H1 (cell line): ENCODE measurements around the gene CTAGE6. TPM values are rescaled to one million over a fixed set of nuclear protein-coding genes. Genes with fewer than 3 reads are reported as not detected.
"Not testable (repeated sequence)": the region's sequence is repeated elsewhere in the genome, so short reads cannot be mapped to it uniquely, and the experiment has no call there.

ENCODE experiments used
- CTCF ChIA-PET: fragments of 300-600 bp; sonication (Branson Sonifier 250); formaldehyde crosslinking; loops from one replicate; lab custom pipeline; 2021; ENCODE audit not compliant: partially characterized antibody; lab: Charles Lee
- POLR2A ChIA-PET: fragments of 300-600 bp; sonication (Branson Sonifier 250); formaldehyde crosslinking; loops from one replicate; lab custom pipeline; 2021; ENCODE audit warnings: inconsistent platforms; ENCODE audit not compliant: partially characterized antibody; lab: Charles Lee
- DNase-seq, 2 experiments: peaks; one replicate each; pipeline versions ENCODE4 v3.0.0 to v3.0.0-alpha.2; 2010 to 2022; ENCODE audit warnings: low spot score in 2 of 2, low read depth in 1 of 2, mixed read lengths in 1 of 2
- FAIRE-seq: peaks from 2 replicates; lab custom pipeline; 2011; peaks lifted over from hg19 to GRCh38; lab: Jason Lieb, UNC
- H2AFZ ChIP-seq: 2 replicates; pipeline ENCODE4 v1.8.1; 2012; ENCODE audit warnings: low read length, inconsistent platforms
- H2AK5ac ChIP-seq: 2 replicates; pipeline ENCODE4 v1.6.1; 2013; ENCODE audit warnings: low read depth, low read length
- H2BK120ac ChIP-seq: replicated peaks from 2 replicates; pipeline ENCODE3; 2013; ENCODE audit warnings: low read depth, low read length, inconsistent platforms
- H2BK12ac ChIP-seq: 2 replicates; pipeline ENCODE4 v1.6.1; 2013; ENCODE audit warnings: low read depth, low read length
- H2BK15ac ChIP-seq: 2 replicates; pipeline ENCODE4 v1.6.1; 2013; ENCODE audit warnings: low read length
- H2BK20ac ChIP-seq: 2 replicates; pipeline ENCODE4 v1.6.1; 2013; ENCODE audit warnings: low read length
- H2BK5ac ChIP-seq: 2 replicates; pipeline ENCODE4 v1.6.1; 2013; ENCODE audit warnings: low read depth, low read length
- H3K14ac ChIP-seq: 2 replicates; pipeline ENCODE4 v1.6.1; 2013; ENCODE audit warnings: inconsistent platforms; ENCODE audit not compliant: insufficient read length
- H3K18ac ChIP-seq: 2 replicates; pipeline ENCODE4 v1.6.1; 2013; ENCODE audit warnings: low read length; ENCODE audit errors: extremely low read depth
- H3K23ac ChIP-seq: 2 replicates; pipeline ENCODE4 v1.6.1; 2013; ENCODE audit warnings: inconsistent platforms; ENCODE audit not compliant: insufficient read length
- H3K23me2 ChIP-seq: 2 replicates; pipeline ENCODE4 v1.6.1; 2013; ENCODE audit warnings: low read depth, low read length
- H3K27ac ChIP-seq: 2 replicates; pipeline ENCODE4 v1.6.1; 2011; ENCODE audit warnings: low read depth, low read length, inconsistent platforms
- H3K27me3 ChIP-seq, 4 experiments: replicated peaks in 1 of 4; 1 replicate in 1 of 4; 2 replicates in 3 of 4; pipeline versions ENCODE4 v1.6.1 to v1.8.1; 2011 to 2013; ENCODE audit warnings: low read length in 3 of 4, mild to moderate bottlenecking in 3 of 4, inconsistent platforms in 2 of 4, mixed read lengths in 2 of 4, moderate library complexity in 1 of 4; ENCODE audit not compliant: control insufficient read depth in 3 of 4, insufficient read depth in 3 of 4; ENCODE audit errors: extremely low read depth in 1 of 4
- H3K36me3 ChIP-seq, 4 experiments: 2 replicates each; pipeline versions ENCODE4 v1.6.1 to v1.8.1; 2011 to 2013; ENCODE audit warnings: mild to moderate bottlenecking in 4 of 4, low read length in 3 of 4, moderate library complexity in 2 of 4, control low read depth in 1 of 4, inconsistent platforms in 1 of 4; ENCODE audit not compliant: insufficient read depth in 4 of 4, control insufficient read depth in 2 of 4
- H3K4ac ChIP-seq: replicated peaks from 2 replicates; pipeline ENCODE3; 2013; ENCODE audit warnings: low read length, low read depth, mixed read lengths, inconsistent platforms; ENCODE audit not compliant: insufficient read length
- H3K4me1 ChIP-seq, 4 experiments: replicated peaks in 1 of 4; 1 replicate in 1 of 4; 2 replicates in 3 of 4; pipeline versions ENCODE4 v1.6.1 to v1.8.1; 2011 to 2013; ENCODE audit warnings: low read length in 3 of 4, inconsistent platforms in 2 of 4, mixed read lengths in 1 of 4; ENCODE audit not compliant: insufficient read depth in 4 of 4, control insufficient read depth in 3 of 4
- H3K4me2 ChIP-seq, 2 experiments: 2 replicates each; pipeline versions ENCODE4 v1.6.1 to v1.8.1; 2011 to 2013; ENCODE audit warnings: low read depth in 2 of 2, low read length in 2 of 2, control low read depth in 1 of 2, inconsistent platforms in 1 of 2, mild to moderate bottlenecking in 1 of 2; ENCODE audit not compliant: insufficient read depth in 1 of 2
- H3K4me3 ChIP-seq, 4 experiments: fragments of 200-600, 300-600 bp in 1 of 4; sonication (generic), shearing (Covaris generic), sonication (Bioruptor Twin) in 1 of 4; 2 replicates each; pipeline versions ENCODE4 v1.5.1 to v1.8.1; 2011 to 2016; ENCODE audit warnings: low read length in 4 of 4, low read depth in 3 of 4, control low read depth in 2 of 4, inconsistent platforms in 2 of 4, mild to moderate bottlenecking in 2 of 4, mixed read lengths in 1 of 4, moderate library complexity in 1 of 4; ENCODE audit not compliant: insufficient read depth in 2 of 4; ENCODE audit errors: extremely low read depth in 1 of 4
- H3K56ac ChIP-seq: replicated peaks from 2 replicates; pipeline ENCODE3; 2013; ENCODE audit warnings: low read depth, mild to moderate bottlenecking, mixed read lengths, low read length, inconsistent platforms; ENCODE audit not compliant: insufficient read length
- H3K79me1 ChIP-seq: 2 replicates; pipeline ENCODE4 v1.6.1; 2013; ENCODE audit warnings: low read depth, low read length, control low read depth
- H3K79me2 ChIP-seq, 2 experiments: 2 replicates each; pipeline versions ENCODE4 v1.6.1 to v1.8.1; 2012 to 2013; ENCODE audit warnings: low read length in 2 of 2, mild to moderate bottlenecking in 2 of 2, inconsistent platforms in 1 of 2; ENCODE audit not compliant: insufficient read depth in 2 of 2, control insufficient read depth in 1 of 2
- H3K9ac ChIP-seq, 4 experiments: replicated peaks in 1 of 4; 1 replicate in 1 of 4; 2 replicates in 3 of 4; pipeline versions ENCODE4 v1.6.1 to v1.8.1; 2011 to 2013; ENCODE audit warnings: low read depth in 3 of 4, low read length in 3 of 4, control low read depth in 2 of 4, mild to moderate bottlenecking in 2 of 4, moderate library complexity in 2 of 4, inconsistent platforms in 1 of 4; ENCODE audit errors: extremely low read depth in 1 of 4
- H3K9me3 ChIP-seq, 2 experiments: 2 replicates each; pipeline versions ENCODE4 v1.6.1 to v1.8.1; 2012 to 2013; ENCODE audit warnings: mild to moderate bottlenecking in 2 of 2, moderate library complexity in 2 of 2, control low read depth in 1 of 2, inconsistent platforms in 1 of 2, low read depth in 1 of 2, low read length in 1 of 2, mixed read lengths in 1 of 2; ENCODE audit not compliant: insufficient read depth in 2 of 2
- H4K20me1 ChIP-seq, 2 experiments: replicated peaks in 1 of 2; 2 replicates each; pipeline versions ENCODE3 to v1.8.1; 2011 to 2013; ENCODE audit warnings: inconsistent platforms in 2 of 2, low read length in 2 of 2, mild to moderate bottlenecking in 1 of 2; ENCODE audit not compliant: insufficient read depth in 2 of 2, control insufficient read depth in 1 of 2
- H4K5ac ChIP-seq: 2 replicates; pipeline ENCODE4 v1.6.1; 2013; ENCODE audit warnings: low read length, low read depth, mixed read lengths, inconsistent platforms; ENCODE audit not compliant: insufficient read length
- H4K8ac ChIP-seq: 2 replicates; pipeline ENCODE4 v1.8.0; 2013; ENCODE audit warnings: mild to moderate bottlenecking, moderate library complexity, low read length, inconsistent platforms; ENCODE audit not compliant: insufficient read depth; ENCODE audit errors: extremely low read depth
- H4K91ac ChIP-seq: replicated peaks from 2 replicates; pipeline ENCODE3; 2013; ENCODE audit warnings: low read length, mixed read lengths, inconsistent platforms; ENCODE audit not compliant: insufficient read length
- WGBS, 2 experiments: shearing (Covaris generic) in 1 of 2; methylation state at CpG; one replicate each; pipeline versions ENCODE4 v1.1.6 to v1.1.7; 2013 to 2015; ENCODE audit warnings: low lambda C conversion rate in 2 of 2, mixed read lengths in 2 of 2, inconsistent platforms in 1 of 2, low coverage in 1 of 2, missing lambda C conversion rate in 1 of 2; ENCODE audit not compliant: insufficient replicate concordance in 2 of 2, insufficient coverage in 1 of 2, insufficient read length in 1 of 2; ENCODE audit errors: extremely low coverage in 1 of 2, missing lambda C conversion rate in 1 of 2; 5-methylcytosine and 5-hydroxymethylcytosine counted together
- polyA plus RNA-seq, 7 experiments: library from polyadenylated mRNA; depleted of rRNA in 3 of 7; stranded (reverse) in 5 of 7; unstranded in 2 of 7; fragments of >200 nt in 5 of 7; fragments of 200-250 nt in 2 of 7; gene quantifications; 1 replicate in 5 of 7; 2 replicates in 1 of 7; 4 replicates in 1 of 7; pipeline versions ENCODE4 v1.2.1 to v1.2.3, GENCODE V29; 2011 to 2013; ENCODE audit warnings: missing spikeins in 2 of 7, mixed read lengths in 2 of 7
- total RNA-seq: library from RNA; stranded (reverse); fragmentation: NEBNext Ultra II Directional; extraction: Animal tissue kit (Norgen Biotek cat#: 25700); gene quantifications from 2 replicates; pipeline ENCODE4 v1.2.1, GENCODE V29; 2021

The CTAGE6 gene
- total and polyA plus RNA-seq, 2 of the 8 experiments (the other 6 are each of a cell fraction or from before 2014, with no cell fraction given), result not detected

DNA sequence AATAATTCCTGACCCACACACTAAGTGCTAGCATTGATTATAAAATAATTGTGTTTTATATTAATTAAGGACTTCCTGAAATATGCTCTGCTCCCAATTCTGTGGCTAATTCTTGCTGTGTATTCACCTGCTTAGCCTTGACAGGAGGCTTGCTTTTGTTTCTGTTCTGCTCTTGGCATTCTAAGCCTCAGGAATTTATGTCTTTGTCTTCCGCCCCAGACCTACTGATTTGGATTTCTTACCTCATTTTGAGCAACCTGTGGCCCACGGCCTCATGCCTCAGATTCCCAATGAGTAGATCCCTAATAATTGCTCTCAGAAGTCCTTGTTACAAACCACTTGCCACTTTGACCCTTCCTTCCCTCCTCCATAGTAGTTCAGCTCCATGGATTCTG lies 40.4 kb upstream of the CTAGE6 start:
- H2AK5ac ChIP-seq, CTCF ChIA-PET, H3K36me3 ChIP-seq, H3K4me3 ChIP-seq, H4K91ac ChIP-seq, DNase-seq, H2BK5ac ChIP-seq, H3K9ac ChIP-seq, H3K23ac ChIP-seq, H3K4me2 ChIP-seq, H3K79me2 ChIP-seq, H3K27me3 ChIP-seq, H4K5ac ChIP-seq, H2BK12ac ChIP-seq, H3K79me1 ChIP-seq, POLR2A ChIA-PET, H4K8ac ChIP-seq, H3K56ac ChIP-seq, H2BK120ac ChIP-seq, H3K9me3 ChIP-seq, H3K18ac ChIP-seq, H2BK20ac ChIP-seq, H3K4ac ChIP-seq, H3K14ac ChIP-seq, H3K23me2 ChIP-seq, H4K20me1 ChIP-seq, H2AFZ ChIP-seq, H3K4me1 ChIP-seq, H3K27ac ChIP-seq, H2BK15ac ChIP-seq: not testable (repeated sequence)
- peak; percentile 36 for FAIRE-seq
- WGBS, 2 experiments, result 62% methylated on average over 1 of the region's 2 CpGs; no CpG with 5 or more reads in 1 of the 2 experiments

DNA sequence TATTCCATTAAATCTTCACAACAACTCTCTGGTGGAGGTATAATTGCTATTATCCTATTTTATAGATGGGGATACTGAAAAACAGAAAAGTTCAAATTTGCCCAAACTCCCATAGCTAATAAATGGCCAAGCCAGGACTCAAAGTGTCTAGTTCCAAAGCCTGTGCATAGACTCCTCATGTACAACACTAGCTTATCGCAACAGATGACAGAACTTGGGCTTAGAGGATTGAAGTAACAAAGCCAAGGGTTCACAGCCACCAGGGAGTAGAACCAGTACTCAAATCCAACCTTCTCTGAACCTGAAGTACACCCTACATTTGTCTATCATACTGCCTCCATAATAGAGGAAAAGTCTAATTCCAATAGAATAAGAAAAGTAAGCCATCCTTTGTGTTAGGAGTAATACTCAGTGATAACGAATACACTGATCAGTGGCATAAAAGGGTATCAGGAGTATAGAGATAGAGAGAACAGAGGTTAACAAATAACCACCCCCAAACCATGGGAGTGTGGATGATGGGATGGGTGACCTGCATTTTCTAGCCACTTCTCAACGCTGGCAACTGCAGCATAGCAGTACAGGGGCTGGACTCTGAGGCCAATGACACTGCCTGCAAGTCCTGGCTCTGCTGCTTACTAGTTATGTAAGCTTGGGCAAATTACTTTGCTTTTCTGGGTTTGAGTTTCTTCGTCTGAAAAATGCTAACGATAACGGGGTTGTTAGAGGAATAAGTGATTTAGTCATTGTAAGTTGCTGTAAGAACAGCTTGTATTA lies 39.8 kb upstream of the CTAGE6 start:
- H3K23ac ChIP-seq, H3K79me2 ChIP-seq, H3K79me1 ChIP-seq, H3K9ac ChIP-seq, H2BK5ac ChIP-seq, H3K36me3 ChIP-seq, H2AK5ac ChIP-seq, H4K8ac ChIP-seq, POLR2A ChIA-PET, H3K14ac ChIP-seq, H2BK12ac ChIP-seq, H2BK120ac ChIP-seq, H4K91ac ChIP-seq, H4K5ac ChIP-seq, H3K4me1 ChIP-seq, H3K9me3 ChIP-seq, H3K4me3 ChIP-seq, H2BK15ac ChIP-seq, DNase-seq, H3K23me2 ChIP-seq, H3K27me3 ChIP-seq, H2BK20ac ChIP-seq, H3K56ac ChIP-seq, H2AFZ ChIP-seq, H4K20me1 ChIP-seq, H3K4ac ChIP-seq, H3K18ac ChIP-seq, H3K4me2 ChIP-seq, FAIRE-seq, H3K27ac ChIP-seq, CTCF ChIA-PET: not testable (repeated sequence)
- WGBS, 2 experiments, result 83% methylated on average over 1 of the region's 6 CpGs; no CpG with 5 or more reads in 1 of the 2 experiments
